ENCODE results near the gene PAPOLA.

DNA sequence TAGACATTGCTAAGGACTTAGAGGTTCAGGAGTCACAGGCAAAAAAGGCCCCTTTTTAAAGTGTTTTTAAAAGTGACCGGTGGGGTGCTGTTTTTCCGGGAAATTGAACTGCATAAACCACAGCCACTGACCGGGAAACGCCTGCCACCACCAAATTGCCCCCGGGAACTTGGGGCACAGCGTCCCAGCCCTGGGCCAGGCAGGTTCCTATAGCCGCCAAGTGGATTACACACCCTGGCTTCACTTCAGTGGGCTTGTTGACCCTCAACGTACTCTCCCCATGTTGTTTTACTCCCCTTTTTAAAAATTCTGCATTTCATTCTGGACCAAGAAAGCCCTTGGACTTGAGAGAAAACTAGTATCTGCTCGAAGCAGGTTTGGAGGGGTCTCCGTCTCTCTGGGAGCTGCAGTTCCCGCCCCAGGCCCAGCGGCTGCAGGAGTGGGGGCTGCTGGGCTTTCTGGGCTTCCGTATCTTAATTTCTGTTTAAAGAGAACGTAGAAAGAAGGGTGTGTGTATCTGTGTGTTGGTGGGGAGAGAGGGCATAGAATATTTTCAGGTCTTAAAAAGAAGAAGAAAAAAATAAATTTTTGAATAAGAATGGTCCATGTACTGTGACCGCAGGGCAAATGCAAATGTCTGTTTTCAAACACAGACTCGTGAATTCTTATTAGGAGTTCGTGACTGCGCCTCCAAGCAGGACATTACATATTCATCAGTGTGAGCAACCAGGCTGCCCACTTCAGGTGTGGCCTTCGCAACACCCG, 82.9 kb downstream of the PAPOLA start:
- TF ChIP-seq CEBPB (IDR thresholded peaks at IDR 0.05) (no peak), MAX (IDR thresholded peaks at IDR 0.05) (no peak), TCF12 (IDR thresholded peaks at IDR 0.05; ENCODE audit: low read depth) (no peak), TAF1 (IDR thresholded peaks at IDR 0.05; ENCODE audit: low read depth) (no peak), CREB1 (IDR thresholded peaks at IDR 0.05; ENCODE audit: low read depth) (no peak)
